T-helper 1 cell (primary cell): ENCODE measurements around the gene PPP1R2.

Experiments used
- DNase-seq, 5 donors: peaks; one replicate each; pipeline ENCODE4 v3.0.0-alpha.2; 2012 to 2020

PPP1R2 gene

GRCh38 chr3:195565716-195566115 is 22.6 kb upstream of the PPP1R2 start:
- no peak for DNase-seq

GRCh38 chr3:195563317-195563716 is 20.2 kb upstream of the PPP1R2 start:
- DNase-seq = no peak

- no peak for DNase-seq
Observed at GRCh38 chr3:195559723-195560409, 16.7 kb upstream of the PPP1R2 start.

GRCh38 chr3:195558602-195559001 is 15.5 kb upstream of the PPP1R2 start:
- DNase-seq = peak in 2 of 5 donors; percentile 30 to 61

GRCh38 chr3:195557322-195557721 is 14.2 kb upstream of the PPP1R2 start:
- no peak for DNase-seq

GRCh38 chr3:195556390-195556789 is 13.3 kb upstream of the PPP1R2 start:
- peak in 1 of 5 donors; percentile 14 for DNase-seq

GRCh38 chr3:195555110-195555509 is 12.0 kb upstream of the PPP1R2 start:
- DNase-seq = no peak

- DNase-seq = no peak
Observed at GRCh38 chr3:195554458-195554857, 11.3 kb upstream of the PPP1R2 start.

GRCh38 chr3:195553268-195553667 is 10.1 kb upstream of the PPP1R2 start:
- no peak for DNase-seq

GRCh38 chr3:195551381-195551978 is 8.4 kb upstream of the PPP1R2 start:
- no peak for DNase-seq

GRCh38 chr3:195550723-195551122 is 7.6 kb upstream of the PPP1R2 start:
- peak in 2 of 5 donors; percentile 15 to 39 for DNase-seq

GRCh38 chr3:195549931-195550519 is 6.9 kb upstream of the PPP1R2 start:
- peak; percentile 69 to 85 (median 79) for DNase-seq

GRCh38 chr3:195548987-195549386 is 5.9 kb upstream of the PPP1R2 start:
- no peak for DNase-seq

GRCh38 chr3:195548501-195548900 is 5.4 kb upstream of the PPP1R2 start:
- DNase-seq = no peak

GRCh38 chr3:195548006-195548405 is 4.9 kb upstream of the PPP1R2 start:
- no peak for DNase-seq

- no peak for DNase-seq
Observed at GRCh38 chr3:195546130-195546560, 3.0 kb upstream of the PPP1R2 start.

GRCh38 chr3:195544634-195545033 is 1.5 kb upstream of the PPP1R2 start:
- DNase-seq = no peak

GRCh38 chr3:195544230-195544536 is 1.1 kb upstream of the PPP1R2 start:
- DNase-seq = no peak

GRCh38 chr3:195543500-195544229 is 540 bp upstream of the PPP1R2 start:
- no peak for DNase-seq

- DNase-seq = no peak
Observed at GRCh38 chr3:195542316-195542697, 818 bp downstream of the PPP1R2 start.

- no peak for DNase-seq
Observed at GRCh38 chr3:195540511-195540910, 2.6 kb downstream of the PPP1R2 start.

GRCh38 chr3:195540027-195540426 is 3.1 kb downstream of the PPP1R2 start:
- DNase-seq = peak in 1 of 5 donors; percentile 45

GRCh38 chr3:195539479-195539878 is 3.6 kb downstream of the PPP1R2 start:
- DNase-seq = no peak

GRCh38 chr3:195537995-195538394 is 5.1 kb downstream of the PPP1R2 start:
- DNase-seq = peak in 3 of 5 donors; percentile 26 to 76 (median 26)
